Measurements from ENCODE around the gene EPB41L2.

GRCh38 chr6:130949553-130949952 is 113.5 kb downstream of the EPB41L2 start:
- TF ChIP-seq POLR2AphosphoS5 (IDR thresholded peaks at IDR 0.05; ENCODE audit: low read depth) (no peak), CTCF (conservative IDR thresholded peaks at IDR 0.05; ENCODE audit: low read depth in 2 of 2) (no peak)

All from GM23338 (cell line).